NCI-H2107 treated with DMSO at 0.1 percent for 48 hours (cell line): ENCODE measurements around the gene CACNA2D4.

Experiments used
- DNase-seq: peaks from one replicate; lab custom pipeline; 2025; ENCODE audit not compliant: unreplicated experiment; lab: John Stamatoyannopoulos, UW

CACNA2D4 gene

DNA sequence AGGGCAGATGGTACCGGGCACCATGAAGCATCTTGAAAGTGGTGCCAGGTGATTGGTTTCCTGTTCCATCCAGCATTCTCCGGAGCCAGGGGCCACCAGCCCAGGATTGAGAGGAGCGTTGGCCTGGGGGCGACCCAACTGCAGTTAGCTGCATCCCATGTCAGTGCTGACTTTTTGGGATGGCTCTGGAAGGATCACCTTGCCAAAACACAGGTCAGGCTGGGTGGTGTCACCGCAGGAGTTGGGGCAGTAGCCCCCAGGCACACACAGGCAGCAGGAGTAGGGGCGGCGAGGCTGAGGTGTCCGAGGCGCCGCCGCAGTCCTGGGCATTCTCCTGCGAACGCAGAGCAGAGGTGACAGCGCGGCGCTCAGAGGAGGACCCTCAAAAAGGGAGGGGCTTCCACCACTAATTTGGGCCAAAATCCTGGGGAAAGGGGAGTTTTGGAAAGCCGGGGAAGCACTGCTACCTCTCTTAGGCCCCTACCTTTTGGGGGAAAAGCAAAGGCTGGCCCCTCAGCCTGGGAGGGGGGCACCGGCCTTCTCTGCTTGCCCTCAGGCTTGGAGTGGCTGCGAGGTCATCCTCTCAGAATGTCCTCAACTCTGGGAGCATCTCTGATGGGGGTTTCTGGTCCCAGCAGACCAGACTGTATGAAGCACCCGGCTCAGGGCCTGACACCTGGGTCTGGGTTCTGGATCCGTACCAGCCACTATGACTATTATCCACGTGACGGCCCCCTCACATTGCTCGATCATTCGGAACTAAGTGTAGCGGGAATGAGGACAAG is 124.8 kb downstream of the CACNA2D4 start:
- no peak for DNase-seq

DNA sequence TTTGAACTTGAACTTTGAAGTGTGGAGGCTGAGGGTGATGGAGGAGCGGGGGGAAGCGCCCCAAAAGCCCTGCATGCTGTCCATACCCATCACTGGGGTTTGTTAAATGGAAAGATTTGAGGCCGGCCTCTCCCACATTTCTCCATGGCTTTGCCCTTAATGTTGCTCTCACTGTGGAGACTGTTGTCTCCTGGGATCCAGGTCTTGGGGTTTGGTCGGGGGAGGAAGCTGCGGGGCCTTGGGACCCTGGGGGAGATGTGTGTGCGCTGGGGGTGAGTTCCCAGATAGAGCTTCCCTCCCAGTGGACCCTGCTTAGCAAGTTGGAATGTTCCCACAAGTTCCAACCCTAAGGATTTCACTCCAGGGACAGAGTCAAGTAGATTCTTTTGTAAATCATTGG is 126.0 kb downstream of the CACNA2D4 start:
- DNase-seq = no peak

DNA sequence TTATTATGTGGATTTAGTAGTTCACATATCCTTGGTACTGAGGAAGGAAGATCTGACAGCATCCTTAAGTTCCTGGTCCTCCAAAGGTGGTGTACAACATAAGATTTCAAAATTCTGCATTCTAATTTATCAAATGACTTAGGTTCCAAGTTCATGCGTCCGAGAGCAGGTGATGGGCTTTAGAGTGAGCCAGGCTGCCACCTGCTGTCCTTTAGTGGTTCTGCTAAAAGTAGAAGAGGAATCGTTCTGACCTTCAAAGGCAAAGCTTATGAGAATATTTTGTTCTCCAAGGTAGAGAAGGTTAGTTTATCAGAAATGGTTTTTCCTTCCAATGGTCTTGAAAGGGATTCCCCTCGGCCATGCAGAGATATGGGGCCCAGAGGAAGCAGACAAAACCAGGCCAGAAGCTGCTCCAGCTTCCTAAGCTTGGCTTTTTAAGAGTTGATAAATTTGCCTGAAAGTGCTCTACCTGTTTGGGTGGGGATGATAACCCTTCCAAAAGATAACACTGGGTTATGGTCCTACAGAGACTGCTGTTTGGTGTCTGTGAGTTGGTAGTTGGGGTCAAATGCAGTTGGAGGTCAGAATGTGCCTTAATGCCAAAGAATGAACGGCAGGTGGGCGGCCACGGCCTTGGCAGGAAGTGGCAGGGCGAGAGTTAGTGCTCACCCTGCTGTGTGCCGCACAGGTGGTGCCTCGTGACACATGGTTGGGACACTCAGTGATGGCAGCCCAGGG is 127.2 kb downstream of the CACNA2D4 start:
- peak; percentile 52 for DNase-seq

GRCh38 chr12:1790444-1790843 is 128.0 kb downstream of the CACNA2D4 start:
- no peak for DNase-seq

DNA sequence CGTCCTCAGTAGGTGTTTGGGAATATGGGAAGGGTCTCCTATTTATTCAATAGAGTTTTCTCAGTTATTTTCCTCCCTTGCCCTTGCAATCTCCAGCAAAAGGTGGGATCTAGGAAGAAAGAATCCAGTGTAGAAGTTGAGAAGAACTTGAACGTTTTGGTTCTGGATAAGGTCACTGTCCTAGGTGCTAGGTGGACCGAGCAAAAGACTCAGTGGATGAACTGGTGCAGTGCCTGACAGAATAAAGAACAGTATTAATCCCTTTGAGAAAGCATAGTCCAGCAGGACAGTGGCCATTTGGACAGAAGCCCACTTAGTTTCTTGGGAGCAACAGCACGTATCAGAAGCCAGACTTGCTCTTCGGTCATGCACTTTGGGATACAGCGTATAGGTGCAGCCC is 130.7 kb downstream of the CACNA2D4 start:
- no peak for DNase-seq

DNA sequence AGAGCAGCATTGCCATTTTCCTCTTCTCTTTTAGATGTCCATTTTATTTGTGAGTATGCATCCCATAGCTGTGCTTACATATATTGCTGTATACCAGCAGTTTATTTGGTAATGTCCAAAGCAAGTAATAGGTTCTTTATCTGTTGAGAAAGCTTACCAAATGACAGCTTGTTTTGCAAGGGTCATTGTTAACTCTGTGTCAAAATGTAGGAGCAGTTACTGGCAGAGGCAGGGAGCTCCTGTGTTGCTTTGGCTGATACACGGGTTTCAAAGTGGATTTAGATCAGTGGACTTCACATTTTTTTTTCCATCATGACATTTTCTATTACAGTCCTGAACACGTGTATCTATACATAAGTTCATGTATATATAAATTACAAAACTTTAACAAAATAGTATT is 136.2 kb downstream of the CACNA2D4 start:
- no peak for DNase-seq

GRCh38 chr12:1781772-1782171 is 136.7 kb downstream of the CACNA2D4 start:
- DNase-seq = no peak

DNA sequence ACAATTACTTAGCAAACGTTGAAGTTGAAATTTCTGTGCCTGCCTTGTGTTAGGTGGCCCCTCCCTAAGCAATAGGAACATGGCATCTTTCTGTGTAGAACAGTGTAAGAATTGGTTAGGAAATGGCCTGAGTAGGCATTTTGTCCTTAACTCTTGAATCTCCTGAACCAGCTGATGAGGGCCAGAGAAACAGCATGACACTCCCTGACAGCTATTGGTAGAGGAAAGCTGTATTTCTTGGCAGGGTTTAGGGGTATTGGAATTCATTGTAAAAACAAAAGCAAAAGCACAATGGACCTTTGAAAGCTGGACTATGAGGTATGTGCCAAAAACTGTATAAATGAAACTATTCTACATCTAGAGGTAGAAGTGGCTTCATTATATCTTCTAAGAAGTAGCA is 138.7 kb downstream of the CACNA2D4 start:
- DNase-seq = no peak

- DNase-seq = no peak
These were observed 139.5 kb downstream of the CACNA2D4 start for GRCh38 chr12:1778911-1779310.

- no peak for DNase-seq
These were observed 140.7 kb downstream of the CACNA2D4 start for GRCh38 chr12:1777798-1778197.

DNA sequence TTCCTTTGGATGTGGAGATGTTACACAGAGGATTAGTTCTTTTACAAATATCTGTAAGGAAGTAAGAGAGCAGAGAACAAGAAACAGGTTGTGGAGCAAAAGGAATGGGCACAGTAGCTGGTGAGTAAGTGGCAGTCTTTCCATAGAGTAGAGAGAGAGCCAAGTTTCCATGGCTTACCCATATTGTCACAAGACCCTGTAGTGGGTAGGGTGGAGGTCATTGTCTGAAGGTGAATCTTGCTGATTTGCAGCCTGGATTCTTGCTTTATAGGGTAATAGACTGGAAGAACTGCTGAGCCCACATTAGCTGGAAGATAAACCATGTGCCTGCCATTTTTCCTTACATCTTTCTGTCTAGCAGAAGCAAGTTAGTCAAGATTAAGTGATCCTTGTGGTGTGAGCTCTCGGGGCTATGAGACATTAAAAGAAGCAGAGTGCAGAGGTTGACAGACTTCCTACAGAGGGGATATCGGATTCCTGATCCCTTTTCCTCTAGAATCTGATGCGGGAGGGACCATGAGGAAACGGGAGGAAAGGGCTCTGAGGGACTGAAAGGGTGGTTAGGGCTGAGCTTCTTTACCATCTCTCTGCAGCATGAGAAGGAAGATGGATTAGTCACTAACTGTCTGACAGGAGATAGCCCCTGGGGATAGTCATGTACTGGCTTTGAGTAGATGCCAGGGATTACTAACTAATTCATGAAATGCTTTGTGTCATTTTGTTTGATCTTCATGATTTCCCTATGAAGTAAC is 142.1 kb downstream of the CACNA2D4 start:
- DNase-seq = no peak

GRCh38 chr12:1773937-1774655 is 144.4 kb downstream of the CACNA2D4 start:
- DNase-seq = no peak

DNA sequence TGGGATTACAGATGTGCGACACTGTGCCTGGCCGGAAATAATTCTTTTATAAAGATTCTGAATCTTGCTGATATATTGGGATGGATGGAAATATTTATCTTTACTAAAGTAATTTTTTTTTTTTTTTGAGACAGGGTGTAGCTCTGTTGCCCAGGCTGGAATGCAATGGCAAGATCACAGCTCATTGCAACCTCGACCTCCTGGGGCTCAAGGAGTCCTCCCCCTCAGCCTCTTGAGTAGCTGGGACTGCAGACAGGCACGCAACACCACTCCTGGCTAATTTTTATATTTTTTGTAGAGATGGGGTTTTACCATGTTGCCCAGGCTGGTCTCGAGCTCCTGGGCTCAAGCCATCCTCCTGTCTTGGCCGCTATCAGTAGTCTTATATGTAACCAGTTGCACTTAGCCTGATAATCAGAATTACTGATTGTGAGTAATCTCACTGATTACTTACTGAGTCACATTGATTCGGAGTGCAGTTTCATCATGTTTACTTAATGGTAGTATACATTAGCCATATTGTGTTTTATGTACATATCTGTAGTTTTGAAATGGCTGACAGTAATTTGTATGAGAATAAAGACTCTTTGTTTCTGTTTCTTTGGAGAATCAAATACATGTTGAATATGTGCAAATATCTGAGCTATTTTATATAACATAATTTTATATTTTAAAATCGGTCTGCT is 148.5 kb downstream of the CACNA2D4 start:
- DNase-seq = no peak

- DNase-seq = no peak
These were observed 149.8 kb downstream of the CACNA2D4 start for GRCh38 chr12:1768615-1769014.

DNA sequence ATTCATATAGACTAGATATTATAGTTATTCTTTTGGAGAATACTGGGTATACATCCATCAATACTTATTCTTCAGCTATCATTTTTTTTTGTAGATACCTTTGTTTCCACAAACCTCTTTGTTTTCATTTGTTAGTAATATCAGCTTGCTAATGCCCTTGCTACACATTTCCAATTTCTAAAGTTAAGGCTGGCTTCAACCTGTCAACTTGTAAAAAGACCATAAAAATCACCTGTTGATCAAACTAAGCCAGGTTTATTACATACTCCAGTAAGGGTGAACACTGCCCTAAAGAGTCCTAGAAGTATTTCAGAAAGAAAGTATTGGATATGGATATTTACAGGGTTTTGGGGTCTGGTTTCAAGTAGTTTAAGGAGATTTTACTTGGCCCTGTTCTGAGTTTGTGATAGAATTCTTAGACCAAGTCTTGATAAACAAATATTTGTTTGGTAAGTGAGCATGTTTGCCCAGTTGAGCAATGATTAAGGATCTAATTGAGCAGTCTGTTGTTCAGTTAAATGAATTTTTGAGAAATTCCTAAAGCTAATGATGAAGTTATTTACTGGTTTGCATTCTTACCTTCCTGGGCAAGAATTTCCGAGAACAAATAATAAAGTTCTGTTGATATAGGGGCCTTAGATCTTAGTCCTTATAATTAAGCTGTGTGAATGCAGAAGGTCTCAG is 150.9 kb downstream of the CACNA2D4 start:
- DNase-seq = no peak

- DNase-seq = no peak
These were observed 152.3 kb downstream of the CACNA2D4 start for GRCh38 chr12:1766110-1766509.

GRCh38 chr12:1763153-1763552 is 155.3 kb downstream of the CACNA2D4 start:
- DNase-seq = no peak

DNA sequence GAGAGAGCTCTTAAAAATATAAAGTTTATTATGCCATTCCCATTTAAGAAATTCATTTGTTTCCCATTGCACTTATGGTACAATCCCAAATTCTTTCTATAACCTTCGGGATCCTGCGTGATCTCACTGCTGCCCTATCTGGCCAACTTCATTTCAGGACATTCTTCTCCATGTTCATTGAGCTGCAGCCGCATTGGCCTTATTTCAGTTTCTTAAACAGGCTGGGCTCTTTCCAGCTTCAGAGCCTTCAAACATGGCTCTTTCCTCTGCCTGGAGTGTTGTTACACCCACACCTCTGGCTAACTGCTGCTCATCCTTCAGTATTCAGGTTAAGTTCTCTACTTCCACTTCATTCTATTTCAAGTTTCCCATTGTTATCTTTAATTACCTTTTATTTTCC is 156.6 kb downstream of the CACNA2D4 start:
- no peak for DNase-seq

DNA sequence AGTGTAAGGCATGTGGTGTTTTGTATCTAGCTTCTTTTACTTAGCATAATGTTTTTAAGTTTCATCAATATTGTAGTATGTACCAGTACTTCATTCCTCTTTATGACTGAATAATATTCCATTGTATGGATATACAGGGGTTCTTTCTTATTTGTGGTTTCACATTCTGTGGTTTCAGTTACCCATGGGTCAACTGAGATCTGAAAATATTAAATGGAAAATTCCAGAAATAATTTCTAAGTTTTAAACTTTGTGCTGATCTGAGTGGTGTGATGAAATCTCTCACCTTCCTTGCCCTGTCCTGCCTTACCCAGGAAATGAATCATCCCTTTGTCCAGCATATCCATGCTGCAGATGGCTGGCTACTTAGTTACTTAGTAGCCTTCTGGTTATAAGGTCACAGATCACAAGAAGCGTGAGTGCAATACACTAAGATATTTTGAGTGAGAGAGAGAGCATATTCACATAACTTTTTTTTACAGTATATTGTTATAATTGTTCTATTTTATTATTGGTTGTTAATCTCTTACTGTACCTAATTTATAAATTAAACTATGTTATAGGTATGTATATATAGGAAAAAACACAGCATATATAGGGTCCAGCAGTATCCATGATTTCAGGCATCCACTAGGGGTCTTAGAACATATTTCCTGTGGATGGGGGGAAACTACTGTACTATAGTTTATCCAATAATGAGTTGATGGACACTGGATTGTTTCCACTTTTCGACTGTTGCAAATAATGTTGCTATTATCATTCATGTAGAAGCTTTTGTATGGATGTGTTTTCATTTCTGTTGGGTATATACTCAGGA is 157.7 kb downstream of the CACNA2D4 start:
- no peak for DNase-seq
